GM18858 (cell line): ENCODE results near the gene SULT2B1.

Source experiments
- ATAC-seq: cut with Tn5 transposase; IDR thresholded peaks from one replicate; pipeline ENCODE4 v1.9.1; 2021; ENCODE audit not compliant: unreplicated experiment

Gene SULT2B1

DNA sequence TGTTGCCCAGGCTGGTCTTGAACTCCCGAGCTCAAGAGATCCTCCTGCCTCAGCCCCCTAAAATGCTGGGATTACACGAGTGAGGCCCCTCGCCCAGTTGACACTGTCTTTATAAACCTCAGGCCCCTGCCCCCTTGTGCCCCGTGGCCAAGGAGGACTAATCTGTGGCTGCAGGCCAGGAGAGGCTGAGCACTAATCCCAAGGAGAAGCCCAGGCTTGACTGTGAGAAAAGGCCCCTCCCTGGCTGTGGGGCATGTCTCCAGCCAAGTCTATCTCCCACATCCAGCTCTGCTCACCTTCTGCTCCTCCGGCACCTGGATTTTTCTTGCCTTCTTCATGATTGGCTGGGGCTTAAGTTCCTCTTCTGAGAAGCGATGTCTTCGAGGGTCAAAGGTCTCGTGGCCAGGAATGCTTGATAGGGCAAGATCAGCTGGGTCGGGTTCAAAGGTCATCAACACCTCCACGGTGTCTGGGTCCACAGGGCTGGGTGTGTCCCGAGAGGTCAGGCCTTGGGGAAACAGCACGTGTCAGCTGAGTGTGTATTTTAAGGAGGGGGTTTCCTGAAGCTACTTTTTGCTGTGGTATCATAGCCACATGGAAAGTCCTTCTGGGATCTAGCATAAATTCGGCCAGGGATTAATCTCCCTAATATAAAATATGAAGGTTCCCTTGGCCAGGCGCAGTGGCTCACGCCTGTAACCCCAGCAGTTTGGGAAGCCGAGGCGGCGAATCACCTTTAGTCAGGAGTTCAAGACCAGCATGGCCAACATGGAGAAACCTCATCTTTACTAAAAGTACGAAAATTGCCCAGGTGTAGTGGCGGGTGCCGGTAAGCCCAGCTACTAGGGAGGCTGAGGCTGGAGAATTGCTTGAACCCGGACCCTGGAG, 81.4 kb downstream of the SULT2B1 start:
- no peak for ATAC-seq

GRCh38 chr19:48634036-48634342, 82.0 kb downstream of the SULT2B1 start:
- ATAC-seq, result no peak

DNA sequence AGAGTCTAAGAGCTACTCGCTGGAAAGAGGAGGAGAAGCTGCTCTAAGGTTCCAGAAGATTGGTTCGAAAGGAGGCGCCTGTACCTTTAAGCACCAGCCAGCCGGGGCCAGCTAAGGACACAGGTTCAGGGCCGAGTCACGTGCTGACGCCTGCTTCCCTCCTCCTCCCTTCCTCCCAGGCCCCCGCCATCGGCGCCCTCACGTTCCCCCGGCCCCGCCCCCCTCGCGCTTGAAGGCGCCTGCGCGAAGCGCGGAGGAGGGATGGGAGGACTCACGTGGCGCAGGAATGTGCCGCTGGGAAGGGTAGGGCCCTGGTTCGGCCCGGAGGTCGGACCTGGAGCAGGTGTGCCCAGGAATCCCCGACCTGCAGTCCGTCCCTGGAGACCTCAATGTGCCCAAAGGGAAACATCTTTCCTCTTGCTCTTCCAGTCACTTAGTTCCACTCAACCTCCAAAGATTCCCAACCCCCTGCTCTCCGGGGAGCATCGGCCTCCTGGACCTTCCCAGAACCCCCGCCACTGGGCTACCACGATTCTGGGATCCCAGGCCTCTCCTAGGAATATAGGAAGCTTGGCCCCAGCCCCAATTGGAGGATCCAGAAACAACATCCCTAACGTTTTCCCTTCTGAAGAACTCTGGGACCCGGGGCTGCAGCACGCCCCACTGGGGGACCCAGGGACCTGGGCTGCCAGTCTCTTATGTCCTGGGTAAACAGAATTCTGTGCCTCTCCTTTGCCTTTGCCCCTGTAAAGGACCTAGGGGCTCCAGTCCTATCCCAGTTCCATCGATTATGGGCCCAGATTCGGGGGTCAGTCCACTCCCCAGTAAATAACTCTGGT, 82.7 kb downstream of the SULT2B1 start:
- no peak for ATAC-seq

GRCh38 chr19:48635263-48635965, 83.4 kb downstream of the SULT2B1 start:
- ATAC-seq, result no peak

GRCh38 chr19:48635966-48636858, 84.2 kb downstream of the SULT2B1 start:
- no peak for ATAC-seq

DNA sequence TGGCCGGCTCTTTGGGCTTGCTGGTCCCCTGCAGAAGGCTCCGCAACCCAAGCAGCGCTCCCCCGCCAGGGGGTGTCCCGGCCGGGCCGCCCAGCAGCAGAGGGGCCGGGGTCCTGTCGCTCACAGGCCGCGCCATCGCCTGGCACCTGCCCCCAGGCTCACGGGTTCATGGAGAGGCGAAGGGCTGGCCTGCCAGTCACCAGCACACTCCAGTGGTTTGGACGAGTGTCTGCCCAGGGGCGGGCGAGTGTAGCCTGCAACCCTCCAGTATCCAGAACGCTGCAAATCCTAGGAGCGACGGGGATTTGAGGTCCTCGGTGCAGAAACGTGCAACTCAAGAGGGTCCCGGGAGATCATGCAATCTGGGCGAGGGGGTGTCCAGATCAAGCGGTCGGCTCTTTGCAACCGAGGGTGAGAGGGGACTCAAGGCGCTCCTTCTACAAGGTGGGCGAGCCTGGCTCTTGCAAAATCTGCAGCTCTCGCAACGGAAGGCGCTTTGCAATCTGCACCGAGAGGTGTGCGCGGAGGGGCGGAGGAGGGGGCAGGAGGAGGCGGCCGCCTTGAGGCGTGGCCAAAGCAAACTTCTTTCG, 85.0 kb downstream of the SULT2B1 start, which contains the start of gene DBP:
Gene DBP, minus strand, starts transcription at position 521 of the 590 bp plus-strand sequence. Its CDS starts 385 bp downstream, at position 136.
- ATAC-seq, result no peak

GRCh38 chr19:48637449-48637947, 85.5 kb downstream of the SULT2B1 start:
- peak; percentile 59 for ATAC-seq

GRCh38 chr19:48637948-48638830, 86.2 kb downstream of the SULT2B1 start:
- ATAC-seq, result peak; percentile 1

- no peak for ATAC-seq
These were observed 86.9 kb downstream of the SULT2B1 start for GRCh38 chr19:48638831-48639381.

DNA sequence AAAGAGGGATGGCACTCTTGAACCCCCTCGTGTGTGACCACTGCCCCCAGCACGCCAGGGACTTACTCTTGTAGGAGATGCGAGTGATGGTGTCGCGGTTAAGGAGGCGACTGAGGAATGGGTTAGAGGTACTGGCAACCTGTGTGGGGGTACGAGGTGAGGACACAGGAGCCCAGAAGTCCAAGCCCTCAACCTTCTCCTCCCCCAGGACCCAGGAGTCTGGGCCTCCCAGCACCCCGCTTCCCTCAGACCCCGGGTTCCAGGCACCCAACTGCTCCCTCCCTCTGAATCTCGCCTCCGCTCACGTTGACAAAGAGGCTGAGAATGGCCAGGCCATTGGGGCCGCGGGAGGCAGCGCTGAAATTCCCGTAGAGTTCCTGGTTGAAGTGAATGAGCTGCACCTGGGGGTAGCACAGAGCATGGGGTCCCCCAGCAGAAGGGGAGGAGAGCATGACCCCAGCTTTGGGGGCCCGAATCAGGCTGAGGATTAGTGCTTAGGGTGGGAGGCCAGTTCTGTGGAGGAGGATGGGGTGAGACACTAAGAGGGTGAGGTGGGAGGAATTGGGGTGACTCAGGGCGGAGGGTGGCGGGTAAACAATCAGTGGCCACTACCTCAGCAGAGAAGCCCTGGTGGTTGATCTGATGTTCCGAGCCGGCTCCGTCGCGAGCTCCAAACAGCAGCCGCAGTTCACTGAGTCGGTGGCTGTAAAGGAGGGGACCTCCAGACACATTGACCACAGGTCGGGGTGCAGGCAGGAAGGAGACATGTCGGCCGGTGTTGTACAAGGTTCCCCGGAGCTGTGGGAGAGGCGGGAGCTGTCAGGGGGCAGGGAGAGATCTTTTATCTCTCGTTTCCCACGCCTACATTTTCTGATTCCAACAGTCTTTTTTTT, 87.8 kb downstream of the SULT2B1 start:
- ATAC-seq, result no peak

- ATAC-seq, result no peak
These were observed 89.9 kb downstream of the SULT2B1 start for GRCh38 chr19:48641850-48642249.

GRCh38 chr19:48642862-48643261, 90.9 kb downstream of the SULT2B1 start:
- ATAC-seq, result no peak

- no peak for ATAC-seq
These were observed 92.4 kb downstream of the SULT2B1 start for GRCh38 chr19:48644355-48644754.

- ATAC-seq, result no peak
These were observed 93.1 kb downstream of the SULT2B1 start for GRCh38 chr19:48644839-48645619.

- ATAC-seq, result no peak
These were observed 93.6 kb downstream of the SULT2B1 start for GRCh38 chr19:48645620-48646000.

DNA sequence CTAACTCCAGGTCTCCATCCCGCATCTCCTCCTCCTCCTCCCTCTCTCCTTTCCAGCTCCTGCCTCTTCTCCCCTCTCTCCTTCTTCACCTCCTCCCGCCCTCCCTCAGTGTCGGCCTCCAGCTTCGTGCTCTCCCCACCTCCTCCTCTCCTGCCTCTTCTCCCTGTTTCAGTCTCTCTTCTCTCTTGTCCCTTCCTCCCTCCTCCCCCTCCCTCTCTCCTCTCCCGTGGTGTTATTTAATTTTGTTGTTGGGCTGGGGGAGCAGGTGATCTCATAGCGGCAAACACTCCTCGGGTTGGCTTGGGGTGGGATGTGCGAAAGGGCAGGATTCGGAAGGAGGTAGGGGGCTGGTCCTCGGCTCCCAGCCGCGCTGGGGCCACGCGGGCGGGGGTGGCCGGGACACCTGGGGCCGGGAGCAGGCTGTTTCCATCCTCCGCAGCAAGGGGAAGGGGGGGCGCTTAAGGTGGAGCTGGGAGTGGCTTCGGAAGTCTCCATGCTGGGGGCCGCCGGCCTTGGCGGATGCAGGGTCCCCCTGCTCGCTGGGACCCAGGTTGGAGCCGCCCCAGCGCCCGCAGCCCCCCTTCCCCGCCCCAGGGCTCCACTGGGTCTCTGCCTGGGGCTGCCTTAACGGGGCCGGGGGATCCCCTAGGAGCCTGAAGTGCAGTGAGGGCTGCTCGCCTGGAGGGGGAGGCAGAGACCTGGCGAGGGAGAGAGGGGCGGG, 94.2 kb downstream of the SULT2B1 start, which contains the start of gene CA11:
Gene CA11, minus strand, starts transcription at position 187 of the 721 bp plus-strand sequence. CDS start 555 bp downstream, outside the sequence.
- ATAC-seq, result peak; percentile 47
